GM12865 (cell line): Measurements from ENCODE around the gene TSPAN10.

Source experiments
- DNase-seq: peaks from one replicate; pipeline ENCODE4 v3.0.0; 2010; ENCODE audit warnings: low read depth
- H3K4me3 ChIP-seq: 2 replicates; pipeline ENCODE4 v1.5.1; 2011; ENCODE audit warnings: mild to moderate bottlenecking, low read depth, low read length, control low read depth
- TF ChIP-seq, protein P1 (sequence below): IDR thresholded peaks from 2 replicates; pipeline ENCODE4 v1.5.1; 2011; ENCODE audit warnings: low read length, control low read depth, low read depth, inconsistent platforms; ENCODE audit not compliant: insufficient read depth; ENCODE audit errors: missing control alignments

Gene TSPAN10

DNA sequence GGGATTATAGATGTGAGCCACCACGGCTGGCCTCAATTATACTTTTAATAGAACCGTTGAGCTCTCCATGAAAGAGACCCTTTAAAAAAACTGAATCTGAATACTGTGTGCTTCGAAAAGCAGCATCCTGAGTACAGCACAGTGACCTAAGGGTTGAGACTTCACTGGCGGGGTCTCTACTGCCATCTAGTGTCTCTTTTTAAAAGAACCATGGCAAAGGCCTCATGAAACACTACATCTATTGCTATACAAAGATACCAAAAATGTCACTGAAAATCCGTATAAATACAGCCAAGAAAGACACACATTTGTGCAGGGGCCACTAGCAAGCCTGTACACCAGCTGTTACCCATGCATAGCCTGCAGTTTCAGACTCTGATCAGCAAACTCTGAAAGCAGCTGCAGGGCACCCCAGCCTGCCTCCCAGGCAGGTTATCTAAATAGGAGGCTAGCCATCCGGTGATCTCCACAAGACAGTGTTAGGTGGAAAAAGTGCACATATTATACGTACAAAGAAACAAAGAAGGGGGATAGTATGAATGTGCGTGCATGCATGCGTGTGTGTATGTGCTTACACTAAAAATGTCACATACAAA lies 35.4 kb upstream of the TSPAN10 start:
- no peak overlapping the region for H3K4me3 ChIP-seq
- TF ChIP-seq, protein P1, sequence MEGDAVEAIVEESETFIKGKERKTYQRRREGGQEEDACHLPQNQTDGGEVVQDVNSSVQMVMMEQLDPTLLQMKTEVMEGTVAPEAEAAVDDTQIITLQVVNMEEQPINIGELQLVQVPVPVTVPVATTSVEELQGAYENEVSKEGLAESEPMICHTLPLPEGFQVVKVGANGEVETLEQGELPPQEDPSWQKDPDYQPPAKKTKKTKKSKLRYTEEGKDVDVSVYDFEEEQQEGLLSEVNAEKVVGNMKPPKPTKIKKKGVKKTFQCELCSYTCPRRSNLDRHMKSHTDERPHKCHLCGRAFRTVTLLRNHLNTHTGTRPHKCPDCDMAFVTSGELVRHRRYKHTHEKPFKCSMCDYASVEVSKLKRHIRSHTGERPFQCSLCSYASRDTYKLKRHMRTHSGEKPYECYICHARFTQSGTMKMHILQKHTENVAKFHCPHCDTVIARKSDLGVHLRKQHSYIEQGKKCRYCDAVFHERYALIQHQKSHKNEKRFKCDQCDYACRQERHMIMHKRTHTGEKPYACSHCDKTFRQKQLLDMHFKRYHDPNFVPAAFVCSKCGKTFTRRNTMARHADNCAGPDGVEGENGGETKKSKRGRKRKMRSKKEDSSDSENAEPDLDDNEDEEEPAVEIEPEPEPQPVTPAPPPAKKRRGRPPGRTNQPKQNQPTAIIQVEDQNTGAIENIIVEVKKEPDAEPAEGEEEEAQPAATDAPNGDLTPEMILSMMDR = peak; percentile 77
- peak; percentile 79 for DNase-seq

- TF ChIP-seq, protein P1 = no peak
- H3K4me3 ChIP-seq = no peak overlapping the region
- DNase-seq = no peak
These were observed 33.0 kb upstream of the TSPAN10 start for GRCh38 chr17:81603846-81604610.

DNA sequence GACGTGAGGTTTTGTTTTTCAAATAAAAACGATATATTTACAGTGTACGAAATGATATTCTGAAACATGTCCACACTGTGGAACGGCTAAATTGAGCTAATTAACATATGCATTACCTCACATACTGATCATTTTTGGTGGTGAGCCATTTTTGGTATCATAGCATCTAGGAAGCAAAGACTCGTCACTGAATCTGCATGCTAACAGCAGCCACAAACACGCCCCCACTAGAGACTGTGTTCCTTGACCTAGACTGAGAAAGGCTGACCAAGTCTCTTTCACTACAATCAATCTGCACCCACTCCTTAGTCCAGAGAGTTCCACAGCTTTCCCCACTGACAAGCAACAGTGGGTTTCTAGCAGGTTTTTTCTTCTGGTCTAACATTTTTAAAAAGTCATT lies 29.6 kb upstream of the TSPAN10 start:
- DNase-seq = no peak
- TF ChIP-seq, protein P1 = no peak
- H3K4me3 ChIP-seq = no peak overlapping the region

GRCh38 chr17:81608082-81608481 lies 28.9 kb upstream of the TSPAN10 start:
- no peak for DNase-seq
- TF ChIP-seq, protein P1 = no peak
- no peak overlapping the region for H3K4me3 ChIP-seq

GRCh38 chr17:81608605-81609004 lies 28.4 kb upstream of the TSPAN10 start:
- TF ChIP-seq, protein P1 = no peak
- H3K4me3 ChIP-seq = no peak overlapping the region
- DNase-seq = no peak

DNA sequence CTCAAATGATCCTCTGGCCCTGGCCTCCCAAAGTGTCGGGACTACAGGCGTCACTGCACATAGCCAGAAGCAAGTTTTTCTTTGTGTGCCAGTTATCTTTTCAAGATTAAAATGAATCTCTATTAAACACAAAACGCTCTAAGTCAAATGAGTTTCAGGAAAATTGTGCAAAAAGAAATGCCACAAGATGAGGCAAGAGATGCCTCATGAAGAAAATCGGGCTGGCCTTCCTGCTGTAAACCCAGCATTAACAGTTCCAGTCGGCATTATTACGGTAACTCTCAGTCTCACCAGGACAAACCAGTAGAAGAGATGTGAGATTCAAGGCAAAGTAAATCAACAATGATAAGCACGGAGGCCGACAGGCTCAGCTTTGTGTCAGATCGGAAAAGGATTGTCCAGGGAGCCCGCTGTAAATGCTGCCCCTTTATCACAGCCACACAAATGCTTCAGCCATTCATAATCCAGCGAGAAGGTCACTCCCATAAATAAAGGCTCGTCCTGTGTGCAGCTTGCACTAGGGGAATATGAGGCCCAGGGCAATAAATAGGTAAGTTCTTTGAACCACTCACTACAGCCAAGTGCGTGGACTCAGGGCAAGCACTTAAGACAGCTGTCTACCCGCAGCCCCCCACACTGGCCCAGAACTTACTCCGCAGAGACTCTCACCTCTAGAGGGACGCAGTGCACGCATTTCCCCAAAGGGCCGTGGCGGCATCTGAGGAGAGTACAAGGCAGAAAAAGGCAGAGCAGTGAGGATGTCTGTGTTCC lies 27.3 kb upstream of the TSPAN10 start:
- no peak overlapping the region for H3K4me3 ChIP-seq
- DNase-seq = no peak
- TF ChIP-seq, protein P1 = no peak
